Measurements from ENCODE around the gene TOP3A.

TOP3A gene

DNA sequence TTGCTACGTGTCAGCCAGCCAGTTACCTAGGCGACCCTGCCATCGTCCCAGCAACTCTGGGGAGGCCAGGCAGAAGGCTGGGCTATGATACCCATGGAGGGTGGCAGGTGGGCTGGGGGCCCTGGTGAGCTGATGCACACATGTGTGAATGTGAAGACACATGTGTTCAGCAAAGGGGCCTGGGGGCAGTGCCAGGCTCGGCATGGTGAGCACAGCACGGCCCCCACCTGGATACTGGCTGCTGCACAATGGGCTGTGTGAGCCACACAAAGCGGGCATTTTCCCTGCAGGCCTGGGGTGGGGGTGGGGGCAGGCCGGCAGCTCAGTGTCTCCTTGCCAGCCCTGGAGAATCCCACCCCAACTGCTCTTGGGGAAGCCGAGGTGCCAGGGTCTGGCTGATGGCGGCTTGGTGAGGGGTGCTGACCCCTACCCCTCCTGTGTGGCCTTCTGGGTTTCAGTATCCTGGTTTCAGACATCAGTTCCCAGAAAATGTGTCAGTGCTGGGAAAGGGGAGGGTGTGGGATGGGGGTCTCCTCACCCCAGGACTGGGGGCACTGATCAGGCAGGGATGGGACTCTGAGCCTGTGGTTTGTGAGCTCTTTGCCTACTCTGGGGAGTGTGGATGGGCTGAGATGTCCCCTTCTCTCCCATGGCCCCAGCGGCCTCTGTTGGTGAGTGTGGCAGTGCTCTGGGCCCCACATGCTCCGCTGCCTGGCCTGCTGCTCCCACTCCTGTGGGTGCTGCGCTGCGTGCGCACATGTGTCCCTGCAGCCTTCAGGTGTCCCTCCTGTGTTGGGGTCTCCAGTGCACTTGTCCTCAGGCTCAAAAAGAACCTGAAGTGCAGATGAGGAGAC lies 84.3 kb downstream of the TOP3A start:
- DNase-seq: no peak

DNA sequence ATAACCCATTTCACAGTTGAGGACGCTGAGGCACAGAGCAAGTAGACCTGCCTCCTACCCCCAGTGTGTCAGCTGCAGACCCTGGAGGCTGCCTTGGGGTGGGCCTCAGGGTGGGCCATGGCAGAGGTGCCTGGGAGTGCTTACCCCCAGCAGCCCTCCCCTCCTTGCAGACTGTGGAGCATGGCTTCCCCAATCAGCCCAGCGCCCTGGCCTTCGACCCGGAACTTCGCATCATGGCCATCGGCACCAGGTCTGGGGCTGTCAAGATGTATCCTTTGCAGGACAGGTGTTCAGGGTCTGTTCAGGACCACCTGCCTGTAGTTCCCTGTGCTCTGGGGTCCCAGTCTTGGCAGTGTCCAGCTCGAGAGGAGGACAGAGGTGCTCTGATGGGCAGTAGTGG lies 85.0 kb downstream of the TOP3A start:
- DNase-seq: no peak

DNA sequence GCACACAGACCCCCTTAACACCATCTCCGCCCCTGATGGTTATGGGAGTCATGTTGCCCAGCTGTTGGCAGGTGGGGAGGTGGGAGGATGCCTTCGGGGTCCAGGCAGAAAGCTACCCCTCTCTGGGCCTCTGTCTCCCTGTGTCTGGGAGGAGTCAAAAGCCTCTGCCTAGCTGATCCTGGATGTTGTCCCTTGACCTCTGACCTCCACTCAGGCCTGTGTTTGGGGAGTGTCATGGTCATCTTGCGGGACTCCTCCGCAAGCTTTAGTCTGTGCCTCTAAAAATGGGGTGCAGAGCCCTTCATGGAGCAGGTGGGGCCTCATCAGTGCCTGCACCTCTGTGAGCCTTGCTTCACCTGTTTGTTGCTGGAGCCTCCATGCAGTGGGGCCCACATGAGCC lies 85.5 kb downstream of the TOP3A start:
- no peak for DNase-seq

DNA sequence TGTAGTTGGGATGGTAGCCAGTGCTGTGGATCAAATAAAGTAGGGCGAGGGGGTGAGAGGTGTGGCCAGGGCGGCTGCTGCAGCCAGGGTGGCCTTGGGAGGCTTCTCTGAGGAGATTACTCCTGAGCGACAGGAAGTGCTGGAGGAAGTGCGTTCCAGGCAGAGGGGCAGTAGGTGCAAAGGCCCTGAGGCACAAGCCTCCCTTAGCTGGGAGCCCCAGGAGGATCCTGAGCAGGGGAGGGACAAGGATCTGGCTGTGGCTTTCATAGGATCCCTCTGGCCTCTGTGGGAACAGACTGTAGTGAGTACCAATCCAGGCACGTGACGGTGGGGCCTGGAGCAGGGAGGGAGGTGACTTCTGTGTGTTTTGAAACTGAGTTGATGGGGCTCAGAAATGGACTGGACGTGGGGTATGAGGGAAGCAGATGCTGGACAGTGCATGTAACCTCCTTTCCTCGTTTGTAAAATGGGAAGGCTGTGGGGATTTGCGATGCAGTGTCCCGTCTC lies 86.6 kb downstream of the TOP3A start:
- DNase-seq: no peak

DNA sequence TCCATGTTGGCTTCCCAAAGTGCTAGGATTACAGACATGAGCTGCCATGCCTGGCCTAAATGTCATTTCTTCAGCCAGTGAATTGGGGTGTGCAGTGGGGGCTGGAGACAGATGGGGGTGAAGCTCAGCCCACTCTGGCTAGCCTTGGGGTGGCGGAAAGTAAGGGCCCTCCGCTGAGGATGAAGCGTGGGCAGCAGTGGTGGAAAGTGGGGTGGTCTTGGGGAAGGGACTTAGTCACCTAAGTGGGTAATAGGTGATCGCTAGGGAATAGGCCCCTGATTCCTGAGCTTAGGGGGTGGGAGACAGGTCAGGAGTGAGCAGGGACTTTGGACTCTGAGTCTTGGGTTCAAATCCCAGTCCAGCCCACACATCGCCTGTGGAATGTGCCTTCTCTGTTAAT lies 87.2 kb downstream of the TOP3A start:
- DNase-seq: no peak

DNA sequence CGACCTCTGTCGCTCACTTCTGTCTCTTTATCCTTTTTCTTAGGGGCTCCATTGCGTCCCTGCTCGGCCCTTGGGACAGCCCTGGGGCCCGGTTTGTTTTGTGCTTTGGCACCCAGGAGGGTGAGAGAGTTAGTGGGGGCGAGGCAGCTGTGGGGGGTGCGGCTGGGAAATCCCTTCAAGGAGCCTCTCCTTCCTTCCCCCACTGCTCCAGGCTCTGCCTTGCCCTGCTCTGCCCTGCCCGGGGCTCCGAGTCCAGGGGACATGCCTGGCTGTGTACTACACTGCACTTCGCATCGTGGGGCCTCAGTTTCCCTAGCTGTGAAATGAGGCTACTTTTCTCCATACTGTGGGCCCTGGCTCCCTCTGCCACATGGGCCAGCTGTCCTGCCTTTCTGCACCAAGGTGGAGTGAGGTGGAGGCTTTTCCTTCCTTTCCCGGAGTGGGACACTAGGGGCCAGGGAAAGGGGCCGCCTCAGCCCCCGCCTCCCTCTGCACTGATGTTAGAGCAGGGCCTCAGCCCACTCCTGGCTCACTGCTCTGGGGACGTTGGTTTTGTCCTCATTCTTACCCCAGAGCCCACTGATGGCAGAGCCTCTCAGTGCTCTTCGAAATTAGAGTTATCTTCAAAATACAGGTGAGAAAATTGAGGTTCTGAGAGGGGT lies 88.4 kb downstream of the TOP3A start:
- DNase-seq: no peak

DNA sequence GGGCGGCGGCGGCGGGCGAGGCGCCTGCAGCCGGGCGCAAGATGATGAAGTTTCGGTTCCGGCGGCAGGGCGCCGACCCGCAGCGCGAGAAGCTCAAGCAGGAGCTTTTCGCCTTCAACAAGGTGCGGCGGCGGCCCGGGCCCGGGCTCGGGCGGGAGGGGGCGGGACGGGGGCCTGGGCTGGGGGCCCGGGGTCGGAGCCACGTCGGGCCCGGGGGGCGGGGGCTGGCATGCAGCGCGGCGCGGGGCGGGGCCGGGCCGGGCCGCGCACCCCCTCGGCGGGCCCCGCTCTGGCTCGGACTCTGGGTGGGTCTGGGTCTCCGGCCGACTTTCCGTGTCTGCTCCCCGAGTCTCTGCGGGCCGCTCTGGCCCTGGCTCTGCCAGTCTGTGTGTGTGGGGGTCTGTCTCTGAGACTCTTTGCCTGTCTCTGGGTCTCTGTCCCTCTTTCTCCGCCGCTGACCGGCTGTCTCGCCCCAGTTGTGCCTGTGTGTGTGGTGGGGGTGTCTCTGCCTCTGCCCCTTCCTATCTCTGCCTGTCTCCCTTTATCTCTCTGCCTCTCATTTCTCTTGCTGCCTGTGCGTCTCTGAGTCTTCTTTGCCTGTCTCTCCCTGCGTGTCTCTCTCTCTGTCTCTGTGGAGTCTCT lies 89.0 kb downstream of the TOP3A start:
- no peak for DNase-seq

DNA sequence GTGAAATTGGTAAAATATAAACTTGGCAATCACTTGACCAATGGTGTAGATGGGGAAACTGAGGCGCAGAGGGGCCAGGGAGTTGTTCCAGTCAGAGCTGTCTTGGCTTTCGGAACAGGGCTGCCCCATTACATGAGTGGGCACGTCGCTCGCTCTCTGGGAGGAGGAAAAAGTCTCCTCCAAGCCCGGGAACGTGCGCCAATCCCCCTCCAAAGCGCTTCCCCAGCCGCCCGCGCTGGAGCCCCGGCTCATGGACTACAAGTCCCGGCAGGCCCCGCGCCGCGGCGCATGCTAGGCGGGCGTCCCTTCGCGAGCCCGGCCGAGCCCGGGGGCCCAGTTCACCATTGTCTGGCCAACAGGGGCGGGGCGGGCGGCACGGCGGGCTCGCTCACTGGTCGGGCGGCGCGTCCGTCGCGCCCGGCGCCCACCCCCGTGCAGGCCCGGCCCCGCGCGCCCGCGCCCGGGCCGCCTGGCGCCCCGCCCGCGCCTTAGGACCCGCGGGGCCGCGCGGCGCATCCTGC lies 89.6 kb downstream of the TOP3A start, which contains the start of gene LLGL1:
LLGL1 (plus strand) TSS at position 515 of the 521 bp plus-strand sequence. CDS start 48 bp downstream, outside the sequence.
- peak; percentile 95 for DNase-seq

DNA sequence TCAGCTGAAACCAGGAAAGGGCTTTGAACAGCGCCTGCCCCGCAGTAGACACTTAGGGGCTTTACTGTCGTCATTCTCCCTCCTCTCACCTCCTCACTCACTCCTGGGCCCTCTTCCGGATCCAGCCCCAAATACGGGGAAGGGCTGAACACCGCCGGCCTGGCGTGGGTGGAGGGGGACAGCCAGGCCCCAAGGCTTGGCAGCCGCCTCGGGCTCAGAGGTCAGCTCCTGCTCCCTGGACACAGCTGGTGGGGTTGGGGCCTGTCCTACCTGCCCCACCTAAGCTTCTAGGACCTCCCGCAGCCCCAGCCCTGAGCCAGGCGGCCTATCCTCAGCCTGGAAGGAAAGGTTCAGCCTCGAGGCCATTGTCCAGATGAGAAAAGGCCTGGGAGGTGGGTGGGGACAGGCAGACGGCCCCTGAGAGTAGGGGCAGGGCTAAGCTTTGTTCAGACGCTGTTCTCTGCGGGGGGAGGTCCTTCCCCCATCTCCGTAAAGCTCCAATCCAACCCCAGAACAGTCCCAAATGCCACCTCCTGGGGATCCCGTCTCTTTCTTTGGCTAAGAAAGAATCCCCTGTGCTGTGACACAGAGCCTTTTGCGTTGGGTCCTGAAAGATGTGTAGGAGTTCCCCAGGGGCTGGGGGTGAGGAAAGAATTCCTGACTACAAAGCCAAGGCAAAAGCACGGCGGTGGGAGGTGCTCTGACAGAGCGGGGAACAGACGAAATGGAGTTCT lies 90.2 kb downstream of the TOP3A start:
- DNase-seq: no peak

DNA sequence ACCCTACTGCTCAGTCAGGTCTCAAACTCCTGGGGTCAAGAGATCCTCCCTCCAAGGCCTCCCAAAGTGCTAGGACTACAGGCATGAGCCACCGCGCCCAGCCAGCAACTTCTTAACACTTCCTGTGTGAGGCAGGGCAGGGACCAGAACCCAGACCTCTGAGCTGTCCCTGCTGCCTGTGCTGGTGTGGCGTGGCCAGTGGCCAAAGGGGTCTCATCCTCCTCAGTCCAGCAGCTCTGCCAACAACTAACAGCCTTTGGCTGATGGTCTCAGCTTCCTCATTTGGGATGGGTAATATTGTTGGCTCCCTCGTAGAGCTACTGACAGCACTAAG lies 90.8 kb downstream of the TOP3A start:
- DNase-seq: no peak
